Sciatic nerve (tissue), 2 donors: ENCODE results near the gene DUSP7. TPM values are rescaled to one million over a fixed set of nuclear protein-coding genes. Genes with fewer than 3 reads are reported as not detected.

Experiments used
- ATAC-seq: fragments of 200-7000 bp; cut with Tn5 transposase; one replicate; pipeline ENCODE4 v1.9.1; 2020; ENCODE audit warnings: mild to moderate bottlenecking, moderate library complexity
- DNase-seq: peaks from one replicate; pipeline ENCODE4 v3.0.0-alpha.2; 2020; ENCODE audit warnings: low spot score
- intact Hi-C: fragments of 100-400 bp; cut with DNase I; formaldehyde crosslinking; loops from one replicate; pipeline ENCODE4 v1.14.2; 2022
- total RNA-seq: library from RNA; stranded (reverse); fragmentation: NEBNext Ultra II Directional; extraction: Animal tissue kit (Norgen Biotek cat#: 25700); gene quantifications from one replicate; pipeline ENCODE4 v1.2.1, GENCODE V29; 2021
- donor health status: DM: no; HTN: no; CAD: no.
- donor health status: DM: no; HTN: no; CAD: no.

DUSP7 gene
- total RNA-seq, 1 donor from 2014 or later = 22.1 TPM

DNA sequence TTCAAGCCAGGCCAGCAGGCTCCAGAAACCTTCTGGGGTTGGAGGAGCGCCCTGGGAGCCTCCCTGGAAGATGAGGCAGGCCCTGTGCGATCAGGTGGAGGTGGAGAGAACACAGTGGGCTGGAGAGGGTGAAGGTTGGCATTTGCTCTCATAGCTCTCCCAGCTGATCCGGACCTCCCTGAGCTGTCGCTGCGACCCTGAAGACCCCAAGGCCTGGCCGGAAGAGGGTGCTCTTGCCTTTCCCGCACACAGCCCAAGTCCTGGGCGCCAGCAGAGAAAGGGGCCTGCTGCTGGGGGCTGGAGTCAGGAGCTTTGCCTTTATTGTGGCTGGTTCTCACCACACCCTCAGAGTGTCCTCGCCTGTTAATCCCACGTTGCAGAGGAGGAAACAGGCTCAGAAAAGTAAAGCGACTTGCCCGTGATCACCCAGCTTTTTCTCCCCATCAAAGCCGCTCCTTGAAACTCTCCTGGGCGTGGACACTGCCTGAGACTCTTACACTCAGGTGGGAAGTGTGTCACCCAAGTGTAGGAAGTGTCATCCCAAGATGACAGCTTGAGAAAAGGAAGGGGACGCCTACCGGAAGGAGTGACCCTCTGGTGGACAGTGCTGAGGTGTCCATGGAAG is 52.1 kb downstream of the DUSP7 start:
- intact Hi-C loops = loop anchor here (5.0 kb wide), 2 partner anchors 48 to 338 kb away; no protein-coding TSS in a partner anchor
- no peak for DNase-seq

DNA sequence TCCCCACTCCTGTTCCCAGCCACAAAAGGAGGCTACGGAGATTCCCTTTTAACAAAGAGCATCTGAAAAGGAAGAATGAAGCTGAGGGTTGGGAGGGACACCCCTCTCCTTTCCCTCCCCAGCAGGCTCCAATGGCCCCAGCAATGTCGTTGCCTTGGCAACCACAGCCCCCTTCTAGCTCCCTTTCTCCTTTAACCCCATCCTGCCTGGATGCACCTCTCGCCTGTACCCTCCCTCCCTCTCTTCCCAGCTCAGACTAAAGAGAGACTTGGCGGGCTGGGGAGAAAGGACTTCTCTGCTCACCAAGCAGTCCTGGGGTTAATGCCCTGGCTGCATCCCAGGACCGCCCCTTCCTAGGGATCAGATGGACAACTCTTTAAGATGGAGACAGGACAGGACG is 53.6 kb downstream of the DUSP7 start:
- DNase-seq = no peak
- intact Hi-C loops = loop anchor here (5.0 kb wide), 2 partner anchors 50 to 340 kb away; no protein-coding TSS in a partner anchor
- no peak for ATAC-seq

More for the DNA sequence above, 52.1 kb downstream of the DUSP7 start:
- peak; percentile 74 for ATAC-seq

DNA sequence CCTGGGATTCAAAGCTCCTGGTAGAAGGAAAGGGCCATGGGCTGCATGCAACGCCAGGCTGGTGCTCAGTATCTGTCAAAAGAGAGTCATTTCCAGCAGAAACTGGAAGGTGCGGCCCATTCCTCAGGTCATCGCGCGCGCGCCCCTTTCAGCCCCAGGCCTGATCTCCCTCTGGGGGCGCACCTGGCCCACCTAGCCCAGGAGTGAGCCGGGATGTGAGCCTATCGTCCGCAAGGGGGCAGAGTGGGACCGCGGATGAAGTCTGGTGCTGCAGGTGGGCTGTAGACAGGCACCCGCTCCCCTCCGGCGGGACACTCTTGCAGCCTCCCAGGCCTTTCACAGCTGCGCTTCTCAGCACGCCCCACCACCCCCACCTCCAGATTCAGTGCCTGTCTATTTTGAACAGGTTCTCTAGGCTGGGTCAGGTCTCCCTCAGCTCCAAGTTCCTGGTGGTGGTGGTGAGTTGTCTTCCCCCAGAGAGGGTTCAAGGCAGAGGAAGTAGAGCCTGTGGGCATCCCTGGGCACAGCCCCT is 54.9 kb downstream of the DUSP7 start:
- intact Hi-C loops = loop anchor here (2.0 to 5.0 kb wide), 3 partner anchors 51 to 341 kb away; no protein-coding TSS in a partner anchor
- peak; percentile 85 for DNase-seq
- peak; percentile 80 for ATAC-seq

DNA sequence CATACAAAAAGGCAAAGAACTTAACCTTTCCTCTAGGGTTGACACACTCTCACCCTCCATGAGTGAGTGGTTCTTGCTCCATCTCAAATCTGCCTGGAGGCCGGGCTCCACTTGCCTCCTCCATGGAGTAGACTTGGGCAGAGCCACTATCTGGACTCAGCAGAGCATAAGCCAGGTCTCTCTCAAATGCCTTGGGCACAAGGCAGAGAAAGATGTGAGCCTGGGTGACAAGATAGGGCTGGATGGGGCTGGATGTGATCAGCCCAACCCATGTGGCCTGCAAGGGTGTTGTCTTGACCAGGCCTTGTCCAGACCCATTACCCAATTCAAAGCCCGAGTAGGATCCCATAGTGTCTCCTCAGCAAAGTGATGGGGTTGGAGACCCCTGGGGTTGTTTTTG is 56.5 kb downstream of the DUSP7 start:
- DNase-seq = no peak
- no peak for ATAC-seq
- intact Hi-C loops = loop anchor here (2.0 to 5.0 kb wide), 3 partner anchors 52 to 342 kb away; no protein-coding TSS in a partner anchor

Other genes starting within 250 kb of the DUSP7 start
- not detected for gene IQCF2, start 195.0 kb downstream of the DUSP7 start, total RNA-seq
- gene IQCF5, start 181.0 kb downstream of the DUSP7 start, total RNA-seq = not detected
- gene IQCF1, start 153.2 kb downstream of the DUSP7 start, total RNA-seq = not detected
- gene RRP9, start 114.7 kb downstream of the DUSP7 start, total RNA-seq = 12.9 TPM
- 18.0 TPM for gene PARP3, start 114.2 kb downstream of the DUSP7 start, total RNA-seq
- gene GPR62, start 101.2 kb downstream of the DUSP7 start, total RNA-seq = 0.13 TPM
- 145 TPM for gene PCBP4, start 89.1 kb downstream of the DUSP7 start, total RNA-seq
- gene ABHD14B, start 82.5 kb downstream of the DUSP7 start, total RNA-seq = 42.3 TPM
- 15.9 TPM for gene ABHD14A, start 81.5 kb downstream of the DUSP7 start, total RNA-seq
- 21.9 TPM for gene ACY1, start 73.0 kb downstream of the DUSP7 start, total RNA-seq
- 753 TPM for gene RPL29, start 60.7 kb downstream of the DUSP7 start, total RNA-seq
- 2.1 TPM for gene POC1A, start 97.9 kb upstream of the DUSP7 start, total RNA-seq
- 39.1 TPM for gene ALAS1, start 141.6 kb upstream of the DUSP7 start, total RNA-seq
- gene TLR9, start 169.1 kb upstream of the DUSP7 start, total RNA-seq = 1.1 TPM
- 39.8 TPM for gene TWF2, start 182.6 kb upstream of the DUSP7 start, total RNA-seq
- 36.9 TPM for gene PPM1M, start 189.2 kb upstream of the DUSP7 start, total RNA-seq
- 71.5 TPM for gene WDR82, start 222.1 kb upstream of the DUSP7 start, total RNA-seq
- 16.7 TPM for gene GLYCTK, start 231.3 kb upstream of the DUSP7 start, total RNA-seq